Inferior parietal cortex (tissue), 1 donor: Measurements from ENCODE around the gene COA3.

Source experiments
- DNase-seq: peaks from one replicate; pipeline ENCODE4 v3.0.0-alpha.2; 2016; ENCODE audit errors: extremely low spot score

COA3 gene

GRCh38 chr17:42818379-42818778, 19.9 kb upstream of the COA3 start:
- no peak for DNase-seq

GRCh38 chr17:42817866-42818265, 19.4 kb upstream of the COA3 start:
- DNase-seq: no peak

GRCh38 chr17:42814633-42815399, 16.3 kb upstream of the COA3 start:
- peak; percentile 13 for DNase-seq

GRCh38 chr17:42809250-42809649, 10.7 kb upstream of the COA3 start:
- DNase-seq: peak; percentile 61

- no peak for DNase-seq
Measured at GRCh38 chr17:42806249-42806648, 7.7 kb upstream of the COA3 start.

GRCh38 chr17:42804918-42805367, 6.4 kb upstream of the COA3 start:
- DNase-seq: no peak

- DNase-seq: no peak
Measured at GRCh38 chr17:42803074-42803883, 4.8 kb upstream of the COA3 start.

GRCh38 chr17:42798011-42798382, 507 bp downstream of the COA3 start:
- DNase-seq: no peak

- no peak for DNase-seq
Measured at GRCh38 chr17:42797067-42798007, 1.2 kb downstream of the COA3 start.

GRCh38 chr17:42796066-42796758, 2.3 kb downstream of the COA3 start:
- no peak for DNase-seq

GRCh38 chr17:42795465-42795864, 3.0 kb downstream of the COA3 start:
- no peak for DNase-seq

GRCh38 chr17:42795061-42795460, 3.4 kb downstream of the COA3 start:
- no peak for DNase-seq

GRCh38 chr17:42792545-42792944, 6.0 kb downstream of the COA3 start:
- DNase-seq: no peak

- DNase-seq: no peak
Measured at GRCh38 chr17:42791948-42792347, 6.6 kb downstream of the COA3 start.

- DNase-seq: no peak
Measured at GRCh38 chr17:42787266-42787665, 11.2 kb downstream of the COA3 start.

GRCh38 chr17:42784811-42785592, 13.5 kb downstream of the COA3 start:
- DNase-seq: no peak

GRCh38 chr17:42784409-42784808, 14.1 kb downstream of the COA3 start:
- DNase-seq: no peak

GRCh38 chr17:42783791-42784138, 14.7 kb downstream of the COA3 start:
- DNase-seq: no peak

GRCh38 chr17:42783062-42783790, 15.3 kb downstream of the COA3 start:
- DNase-seq: no peak
